ENCODE measurements around the gene PPARGC1A. TPM values are rescaled to one million over a fixed set of nuclear protein-coding genes. Genes with fewer than 3 reads are reported as not detected.

Gene PPARGC1A
- total and polyA plus RNA-seq, 2 experiments from 2014 or later = 0.76 to 3.3 TPM

- Mint-ChIP-seq H3K27ac (no peak overlapping the region), H3K36me3 (ENCODE audit: low read depth) (no peaks in the 10 kb centered on the region; the same call in 2 of the 3 replicates), H3K9me3 (no peaks in the 10 kb centered on the region; the same call in 1 of the 3 replicates), H3K4me3 (no peak overlapping the region), H3K27me3 (ENCODE audit: insufficient read depth, low read depth, poor library complexity) (no peaks in the 10 kb centered on the region), H3K4me1 (no peaks in the 10 kb centered on the region)
- Histone ChIP-seq H3K4me1 (ENCODE audit: insufficient read depth) (no peaks in the 10 kb centered on the region), H4K20me1 (replicated peaks; ENCODE audit: insufficient read depth) (no peaks in the 10 kb centered on the region), H2AFZ (no peak overlapping the region), H3K27me3 (ENCODE audit: insufficient read depth) (no peaks in the 10 kb centered on the region), H3K36me3 (ENCODE audit: insufficient read depth) (no peaks in the 10 kb centered on the region), H3F3A (replicated peaks; ENCODE audit: low read depth) (no peaks in the 10 kb centered on the region), H3K27ac (ENCODE audit: low read depth) (no peak overlapping the region), H3K79me2 (replicated peaks; ENCODE audit: insufficient read depth) (no peaks in the 10 kb centered on the region), H3K4me3 (no peak overlapping the region), H3K4me2 (no peak overlapping the region), H3K9me2 (ENCODE audit: insufficient read depth) (peaks cover 11% of the 10 kb centered on the region; the same call in 1 of the 2 replicates)
- ATAC-seq (no peak), DNase-seq (ENCODE audit: low spot score) (no peak)
- TF ChIP-seq, protein P1, sequence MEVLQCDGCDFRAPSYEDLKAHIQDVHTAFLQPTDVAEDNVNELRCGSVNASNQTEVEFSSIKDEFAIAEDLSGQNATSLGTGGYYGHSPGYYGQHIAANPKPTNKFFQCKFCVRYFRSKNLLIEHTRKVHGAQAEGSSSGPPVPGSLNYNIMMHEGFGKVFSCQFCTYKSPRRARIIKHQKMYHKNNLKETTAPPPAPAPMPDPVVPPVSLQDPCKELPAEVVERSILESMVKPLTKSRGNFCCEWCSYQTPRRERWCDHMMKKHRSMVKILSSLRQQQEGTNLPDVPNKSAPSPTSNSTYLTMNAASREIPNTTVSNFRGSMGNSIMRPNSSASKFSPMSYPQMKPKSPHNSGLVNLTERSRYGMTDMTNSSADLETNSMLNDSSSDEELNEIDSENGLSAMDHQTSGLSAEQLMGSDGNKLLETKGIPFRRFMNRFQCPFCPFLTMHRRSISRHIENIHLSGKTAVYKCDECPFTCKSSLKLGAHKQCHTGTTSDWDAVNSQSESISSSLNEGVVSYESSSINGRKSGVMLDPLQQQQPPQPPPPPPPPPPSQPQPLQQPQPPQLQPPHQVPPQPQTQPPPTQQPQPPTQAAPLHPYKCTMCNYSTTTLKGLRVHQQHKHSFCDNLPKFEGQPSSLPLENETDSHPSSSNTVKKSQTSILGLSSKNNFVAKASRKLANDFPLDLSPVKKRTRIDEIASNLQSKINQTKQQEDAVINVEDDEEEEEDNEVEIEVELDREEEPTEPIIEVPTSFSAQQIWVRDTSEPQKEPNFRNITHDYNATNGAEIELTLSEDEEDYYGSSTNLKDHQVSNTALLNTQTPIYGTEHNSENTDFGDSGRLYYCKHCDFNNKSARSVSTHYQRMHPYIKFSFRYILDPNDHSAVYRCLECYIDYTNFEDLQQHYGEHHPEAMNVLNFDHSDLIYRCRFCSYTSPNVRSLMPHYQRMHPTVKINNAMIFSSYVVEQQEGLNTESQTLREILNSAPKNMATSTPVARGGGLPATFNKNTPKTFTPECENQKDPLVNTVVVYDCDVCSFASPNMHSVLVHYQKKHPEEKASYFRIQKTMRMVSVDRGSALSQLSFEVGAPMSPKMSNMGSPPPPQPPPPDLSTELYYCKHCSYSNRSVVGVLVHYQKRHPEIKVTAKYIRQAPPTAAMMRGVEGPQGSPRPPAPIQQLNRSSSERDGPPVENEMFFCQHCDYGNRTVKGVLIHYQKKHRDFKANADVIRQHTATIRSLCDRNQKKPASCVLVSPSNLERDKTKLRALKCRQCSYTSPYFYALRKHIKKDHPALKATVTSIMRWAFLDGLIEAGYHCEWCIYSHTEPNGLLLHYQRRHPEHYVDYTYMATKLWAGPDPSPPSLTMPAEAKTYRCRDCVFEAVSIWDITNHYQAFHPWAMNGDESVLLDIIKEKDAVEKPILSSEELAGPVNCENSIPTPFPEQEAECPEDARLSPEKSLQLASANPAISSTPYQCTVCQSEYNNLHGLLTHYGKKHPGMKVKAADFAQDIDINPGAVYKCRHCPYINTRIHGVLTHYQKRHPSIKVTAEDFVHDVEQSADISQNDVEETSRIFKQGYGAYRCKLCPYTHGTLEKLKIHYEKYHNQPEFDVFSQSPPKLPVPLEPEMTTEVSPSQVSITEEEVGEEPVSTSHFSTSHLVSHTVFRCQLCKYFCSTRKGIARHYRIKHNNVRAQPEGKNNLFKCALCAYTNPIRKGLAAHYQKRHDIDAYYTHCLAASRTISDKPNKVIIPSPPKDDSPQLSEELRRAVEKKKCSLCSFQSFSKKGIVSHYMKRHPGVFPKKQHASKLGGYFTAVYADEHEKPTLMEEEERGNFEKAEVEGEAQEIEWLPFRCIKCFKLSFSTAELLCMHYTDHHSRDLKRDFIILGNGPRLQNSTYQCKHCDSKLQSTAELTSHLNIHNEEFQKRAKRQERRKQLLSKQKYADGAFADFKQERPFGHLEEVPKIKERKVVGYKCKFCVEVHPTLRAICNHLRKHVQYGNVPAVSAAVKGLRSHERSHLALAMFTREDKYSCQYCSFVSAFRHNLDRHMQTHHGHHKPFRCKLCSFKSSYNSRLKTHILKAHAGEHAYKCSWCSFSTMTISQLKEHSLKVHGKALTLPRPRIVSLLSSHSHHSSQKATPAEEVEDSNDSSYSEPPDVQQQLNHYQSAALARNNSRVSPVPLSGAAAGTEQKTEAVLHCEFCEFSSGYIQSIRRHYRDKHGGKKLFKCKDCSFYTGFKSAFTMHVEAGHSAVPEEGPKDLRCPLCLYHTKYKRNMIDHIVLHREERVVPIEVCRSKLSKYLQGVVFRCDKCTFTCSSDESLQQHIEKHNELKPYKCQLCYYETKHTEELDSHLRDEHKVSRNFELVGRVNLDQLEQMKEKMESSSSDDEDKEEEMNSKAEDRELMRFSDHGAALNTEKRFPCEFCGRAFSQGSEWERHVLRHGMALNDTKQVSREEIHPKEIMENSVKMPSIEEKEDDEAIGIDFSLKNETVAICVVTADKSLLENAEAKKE (CRISPR knock-in tag; IDR thresholded peaks at IDR 0.05) = no peak
- no peak for TF ChIP-seq JUNB (IDR thresholded peaks at IDR 0.05; ENCODE audit: unreplicated experiment)
- no peak for TF ChIP-seq EZH2 (IDR thresholded peaks at IDR 0.05; ENCODE audit: low read depth, unreplicated experiment)
- TF ChIP-seq REST (IDR thresholded peaks at IDR 0.05; ENCODE audit: unreplicated experiment) = no peak
- no peak for TF ChIP-seq EZH2phosphoT487 (IDR thresholded peaks at IDR 0.05; ENCODE audit: unreplicated experiment)
- no peak for TF ChIP-seq ZNF114 (CRISPR knock-in tag; IDR thresholded peaks at IDR 0.05)
- no peak for TF ChIP-seq ZNF331 (CRISPR knock-in tag; IDR thresholded peaks at IDR 0.05; ENCODE audit: low read depth)
- TF ChIP-seq, protein P2, sequence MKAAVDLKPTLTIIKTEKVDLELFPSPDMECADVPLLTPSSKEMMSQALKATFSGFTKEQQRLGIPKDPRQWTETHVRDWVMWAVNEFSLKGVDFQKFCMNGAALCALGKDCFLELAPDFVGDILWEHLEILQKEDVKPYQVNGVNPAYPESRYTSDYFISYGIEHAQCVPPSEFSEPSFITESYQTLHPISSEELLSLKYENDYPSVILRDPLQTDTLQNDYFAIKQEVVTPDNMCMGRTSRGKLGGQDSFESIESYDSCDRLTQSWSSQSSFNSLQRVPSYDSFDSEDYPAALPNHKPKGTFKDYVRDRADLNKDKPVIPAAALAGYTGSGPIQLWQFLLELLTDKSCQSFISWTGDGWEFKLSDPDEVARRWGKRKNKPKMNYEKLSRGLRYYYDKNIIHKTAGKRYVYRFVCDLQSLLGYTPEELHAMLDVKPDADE (IDR thresholded peaks at IDR 0.05) = no peak
Measured at GRCh38 chr4:23861897-23862296, 27.9 kb downstream of the PPARGC1A start.
